Stimulated activated CD8-positive, alpha-beta memory T cell treated with anti-CD3 and anti-CD28 coated beads, Interleukin-15, amount 100 ng/mL, for 48 hours (primary cell): ENCODE data around the gene MAP6D1.
A peak's percentile ranks its signal among the peaks of the same experiment; 100 is the strongest.

ENCODE experiments used
- DNase-seq, 2 donors: peaks; one replicate each; pipeline ENCODE4 v3.0.0-alpha.2; 2020; ENCODE audit warnings: low read depth in 2 of 2

Gene MAP6D1

DNA sequence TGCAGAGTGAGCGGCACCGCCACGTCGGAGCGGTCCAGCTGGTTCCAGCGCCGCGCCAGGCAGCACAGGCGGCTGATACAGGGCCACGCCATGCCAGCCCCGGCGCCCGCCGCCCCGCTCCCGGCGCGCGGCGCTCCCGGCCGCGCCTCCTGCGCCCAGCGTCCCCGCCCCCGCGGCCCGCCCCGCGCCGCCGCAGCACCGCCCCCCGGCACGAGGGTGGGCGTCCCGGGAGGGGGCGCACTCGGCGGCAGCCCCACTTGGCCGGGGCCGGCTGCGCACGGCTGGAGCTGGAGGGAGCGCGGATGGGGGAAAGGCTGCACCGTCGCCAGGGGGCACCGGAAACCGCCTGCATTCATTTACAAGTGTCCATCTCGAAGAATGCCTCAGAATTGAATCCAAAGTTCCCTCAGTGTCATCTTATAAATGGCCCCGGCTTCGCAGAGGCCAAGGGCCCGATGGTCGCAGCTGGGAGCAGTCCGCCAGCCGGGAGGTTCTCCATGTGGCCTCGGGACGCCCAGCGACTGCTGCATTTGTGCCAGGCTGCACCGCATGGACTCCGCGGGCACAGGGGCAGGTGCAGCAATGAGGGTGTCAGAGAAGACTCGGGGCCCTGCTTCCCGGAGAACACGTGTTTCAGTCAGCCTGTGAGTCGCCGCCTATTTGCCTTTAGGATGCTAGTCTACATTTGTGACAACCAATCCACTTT lies at the start of gene MAP6D1:
Gene MAP6D1 (minus strand): TSS at position 122 of the 706 bp plus-strand sequence. CDS start 30 bp downstream, at position 92.
- DNase-seq, result peak; percentile 34 to 37

DNA sequence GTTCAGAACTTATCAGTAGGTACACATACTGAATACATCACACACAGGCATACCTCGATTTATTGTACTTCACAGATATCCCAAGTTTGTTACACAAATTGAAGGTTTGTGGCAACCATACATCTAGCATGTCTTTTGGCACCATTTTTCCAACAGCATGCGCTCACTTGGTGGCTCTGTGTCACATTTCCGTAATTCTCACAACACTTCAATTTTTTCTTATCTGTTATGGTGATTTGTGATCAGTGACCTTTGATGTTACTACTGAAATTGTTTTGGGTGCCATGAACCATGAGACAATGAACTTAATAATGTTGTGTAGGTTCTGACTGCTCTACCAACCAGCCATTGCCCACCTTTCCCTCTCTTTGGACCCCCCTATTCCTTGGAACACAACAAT lies 48.5 kb upstream of the MAP6D1 start:
- DNase-seq, result no peak

DNA sequence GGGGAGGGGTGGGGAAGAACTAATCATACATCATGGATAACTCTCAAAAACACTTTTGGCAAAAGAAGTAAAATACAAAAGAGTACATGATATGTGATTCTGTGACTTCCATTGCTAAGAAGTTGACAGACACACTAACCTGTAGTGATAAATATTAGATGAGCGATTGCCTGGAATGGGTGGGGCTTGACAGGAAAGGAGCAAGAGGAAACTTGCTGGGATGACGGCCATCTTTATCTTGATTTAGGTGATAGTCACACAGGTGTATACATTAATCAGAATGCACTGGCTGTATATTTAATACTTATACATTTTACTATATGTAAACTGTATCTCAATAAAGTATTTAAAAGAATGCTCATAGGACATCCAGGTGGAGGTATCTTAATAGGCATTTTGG lies 46.2 kb upstream of the MAP6D1 start:
- no peak for DNase-seq

DNA sequence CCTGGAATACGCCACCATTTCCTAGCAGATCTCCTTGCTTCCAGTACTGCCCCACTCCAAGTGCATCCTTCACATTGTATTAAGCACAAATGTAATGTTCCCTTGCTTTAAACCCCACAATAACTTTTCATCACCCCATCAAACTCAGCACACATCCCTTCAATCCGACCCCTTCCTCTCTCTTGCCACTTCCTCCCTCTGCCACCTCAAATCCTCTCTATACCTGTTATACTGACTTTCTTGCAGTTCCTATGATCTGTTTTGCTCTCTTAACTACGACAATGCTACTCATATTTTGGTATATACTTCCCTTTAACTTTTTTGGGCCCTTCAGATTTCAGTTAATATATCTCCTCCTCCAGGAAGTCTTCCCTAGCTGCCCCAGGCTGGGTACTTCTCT lies 45.2 kb upstream of the MAP6D1 start:
- no peak for DNase-seq

DNA sequence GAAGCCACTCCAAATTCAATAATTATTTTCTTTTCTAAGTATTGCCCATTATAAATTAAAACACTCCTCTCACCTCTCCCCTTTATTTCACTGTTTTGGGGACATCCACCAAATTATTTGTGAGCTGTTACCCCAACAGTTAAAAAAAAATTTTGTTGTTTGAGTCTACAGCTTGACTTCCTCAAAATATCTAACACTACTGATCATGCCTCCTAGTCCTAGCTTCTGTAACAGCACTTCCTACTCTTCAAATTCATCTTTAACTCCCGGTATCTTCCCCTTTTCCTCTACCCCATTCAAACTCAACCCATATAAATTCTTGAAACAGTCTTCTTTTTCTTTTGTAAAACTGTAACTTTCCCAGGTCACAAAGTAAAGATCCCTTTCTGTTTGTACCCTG lies 43.4 kb upstream of the MAP6D1 start:
- DNase-seq, result no peak

DNA sequence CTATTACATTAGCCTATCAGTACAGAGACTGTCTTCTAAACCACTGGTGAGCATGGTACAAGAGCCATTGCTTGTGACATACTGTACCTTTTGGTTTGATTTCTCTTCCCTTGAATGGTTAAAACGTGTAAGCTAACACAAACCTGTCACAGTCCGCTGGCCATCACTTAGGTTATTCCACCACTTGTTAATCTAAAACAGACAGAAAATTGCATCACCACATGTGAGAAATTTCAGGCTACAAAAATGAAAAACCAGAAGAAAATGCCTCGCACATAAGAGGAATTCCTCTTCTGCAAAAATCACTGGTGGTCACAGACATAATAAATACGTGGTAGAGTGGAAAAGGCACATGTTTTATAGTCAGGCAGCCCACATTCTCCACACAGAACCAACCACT lies 37.2 kb upstream of the MAP6D1 start:
- no peak for DNase-seq

DNA sequence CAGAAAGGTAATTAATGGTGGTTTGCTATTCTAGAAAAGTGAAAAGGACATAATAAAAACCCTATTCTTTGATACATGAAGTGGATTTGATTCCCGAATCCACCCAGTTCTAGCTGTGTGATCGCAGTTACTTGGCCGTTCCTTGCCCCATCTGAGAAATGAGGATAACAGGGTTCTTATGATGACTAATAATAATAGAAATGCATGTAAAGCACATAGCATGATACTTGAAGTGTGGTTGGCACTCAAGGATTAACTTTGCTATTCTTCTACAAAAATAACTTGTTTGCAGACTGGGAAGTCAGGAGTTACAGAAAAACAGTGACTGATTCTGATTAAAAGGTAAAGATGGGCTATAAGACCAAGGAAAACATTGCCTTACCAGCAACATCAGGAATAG lies 32.5 kb upstream of the MAP6D1 start:
- no peak for DNase-seq

DNA sequence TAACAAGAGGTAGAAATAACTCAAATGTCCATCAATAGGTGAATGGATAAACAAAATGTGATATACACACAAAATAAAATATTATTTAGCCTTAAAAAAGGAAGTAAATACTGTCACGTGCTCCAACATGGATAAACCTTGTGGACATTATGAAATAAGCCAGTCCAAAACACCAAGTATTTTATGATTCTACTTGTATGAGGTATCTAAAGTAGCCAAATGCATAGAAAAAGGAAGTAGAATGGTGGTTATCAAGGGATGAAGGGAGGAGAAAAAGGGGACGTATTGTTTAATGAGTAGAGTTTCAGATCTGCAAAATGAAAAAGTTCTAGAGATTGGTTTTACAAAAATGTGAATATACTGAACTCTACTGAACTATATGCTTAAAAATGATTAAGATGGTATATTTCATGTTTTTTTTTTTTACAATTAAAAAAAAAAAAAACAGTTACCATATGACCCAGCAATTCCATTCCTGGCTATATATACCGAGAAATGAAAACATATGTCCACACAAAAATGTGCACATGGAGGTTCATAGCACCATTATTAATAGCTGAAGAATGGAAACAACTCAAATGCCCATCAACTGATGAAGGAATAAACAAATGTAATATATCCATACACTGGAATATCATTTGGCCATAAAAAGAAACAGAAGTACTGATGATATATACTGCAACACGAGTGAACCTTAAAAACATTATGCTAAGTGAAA lies 29.1 kb upstream of the MAP6D1 start:
- DNase-seq, result no peak

DNA sequence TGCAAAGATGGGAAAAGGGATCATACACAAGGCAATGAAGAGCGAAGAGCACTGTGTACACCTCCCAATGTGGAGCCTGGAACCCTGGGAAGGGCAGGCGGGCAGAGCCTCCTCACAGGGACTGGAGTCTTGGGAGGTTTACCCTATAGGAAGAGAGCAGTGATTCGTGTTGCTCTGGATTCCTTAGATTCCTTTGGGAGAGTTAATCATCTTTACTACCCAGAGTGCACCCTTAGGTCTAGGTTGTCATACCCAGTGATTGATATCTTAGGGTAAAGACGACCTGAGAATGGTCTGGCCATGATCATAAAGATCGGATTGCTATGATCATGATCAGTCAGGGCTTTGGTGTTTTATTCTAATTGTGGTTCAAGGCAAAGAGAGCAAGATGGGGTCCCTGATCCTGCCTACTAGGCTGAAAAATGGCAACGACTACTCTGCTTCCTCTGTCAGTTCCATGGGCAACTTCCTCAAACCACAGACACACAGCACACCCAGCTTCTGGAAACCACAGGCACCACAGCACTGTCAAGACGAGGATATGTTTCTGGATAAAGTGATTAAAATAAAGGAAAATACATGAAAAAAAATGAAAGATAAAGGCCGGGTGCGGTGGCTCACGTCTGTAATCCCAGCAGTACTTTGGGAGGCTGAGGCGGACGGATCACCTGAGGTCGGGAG lies 20.4 kb upstream of the MAP6D1 start:
- DNase-seq, result no peak

DNA sequence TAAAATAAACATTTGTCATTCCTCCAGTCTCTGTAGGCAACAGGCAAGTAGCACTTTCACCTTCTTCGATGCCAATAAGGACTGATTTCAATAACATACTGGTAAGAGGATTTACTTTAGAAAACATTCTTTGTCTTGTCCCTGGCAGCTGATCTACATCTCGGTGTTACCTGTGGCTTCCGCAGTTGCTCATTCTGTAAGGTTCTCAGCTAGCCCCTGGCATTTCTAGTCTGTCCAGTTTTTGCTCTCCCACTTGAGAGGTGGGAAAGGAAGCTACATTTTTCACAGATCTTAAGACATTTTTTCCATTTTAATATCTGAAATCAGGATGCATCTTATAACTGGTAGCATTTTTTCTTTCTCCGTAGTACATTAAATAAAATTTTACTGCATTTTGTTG lies 19.7 kb upstream of the MAP6D1 start:
- DNase-seq, result no peak

DNA sequence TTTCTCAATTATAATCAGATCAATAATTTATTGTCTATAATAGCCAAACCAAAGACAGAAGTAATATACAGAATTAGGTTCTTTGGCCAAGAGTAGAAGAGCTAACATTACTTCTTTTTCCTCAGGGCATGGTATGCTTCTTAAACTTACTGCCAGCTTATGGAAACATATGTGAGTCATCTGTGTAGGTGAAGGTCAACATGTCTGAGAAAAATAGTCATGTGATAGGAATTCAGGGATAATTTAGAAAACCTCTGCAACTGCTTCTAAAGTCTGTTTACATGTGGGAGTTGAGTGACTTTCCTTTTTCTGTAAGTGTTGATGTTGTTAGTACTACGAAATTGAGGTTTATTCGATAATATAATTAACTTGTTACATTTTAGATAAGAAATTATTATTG lies 19.2 kb upstream of the MAP6D1 start:
- DNase-seq, result no peak

DNA sequence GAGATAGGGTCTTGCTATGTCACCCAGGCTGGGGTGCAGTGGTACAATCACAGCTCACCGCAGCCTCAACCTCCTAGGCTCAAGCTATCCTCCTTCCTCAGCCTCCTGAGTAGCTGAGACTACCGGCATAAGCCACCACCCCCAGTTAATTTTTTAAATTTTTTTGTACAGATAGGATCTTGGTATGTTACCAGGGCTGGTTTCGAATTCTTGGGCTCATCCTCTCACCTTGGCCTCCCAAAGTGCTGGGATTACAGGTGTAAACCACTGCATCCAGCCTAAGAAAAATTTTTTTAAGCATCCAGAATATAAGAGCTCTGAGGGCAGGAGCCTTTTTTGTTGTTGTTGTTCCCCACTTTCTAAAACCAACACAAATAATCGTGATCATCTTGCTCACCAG lies 14.4 kb upstream of the MAP6D1 start:
- no peak for DNase-seq

DNA sequence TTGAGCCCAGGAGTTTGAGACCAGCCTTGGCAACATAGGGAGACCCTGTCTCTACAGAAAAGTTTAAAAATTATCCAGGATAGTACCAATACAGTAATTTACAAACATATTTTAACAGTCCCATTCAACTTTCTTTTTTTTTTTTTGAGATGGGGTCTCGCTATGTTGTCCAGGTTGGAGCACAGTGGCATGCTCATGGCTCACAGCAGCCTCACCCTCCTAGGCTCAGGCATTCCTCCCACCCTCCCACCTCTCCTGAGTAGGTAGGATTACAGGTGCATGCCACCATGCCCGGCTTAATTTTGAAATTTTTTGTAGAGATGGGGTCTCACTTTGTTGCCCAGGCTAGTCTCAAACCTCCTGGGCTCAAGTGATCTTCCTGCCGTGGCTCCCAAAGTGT lies 12.5 kb upstream of the MAP6D1 start:
- no peak for DNase-seq

DNA sequence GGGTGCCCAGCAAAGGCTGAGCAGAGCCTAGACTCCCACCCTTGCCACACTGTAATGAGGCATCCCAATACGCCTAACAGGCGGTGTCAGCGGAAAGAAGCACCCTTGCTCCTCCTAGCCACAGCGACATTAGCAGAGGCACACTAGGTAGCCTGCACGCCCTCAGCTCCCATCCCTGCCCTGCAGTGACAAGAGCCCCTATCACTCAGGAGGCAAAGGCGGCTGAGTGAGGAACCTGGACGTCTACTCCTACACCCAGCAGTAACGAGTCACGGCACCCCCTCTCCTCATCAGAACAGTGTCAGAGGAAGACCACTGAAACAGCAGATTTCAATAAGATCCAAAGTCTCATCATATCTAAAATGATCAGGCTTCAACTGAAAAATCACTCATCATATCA lies 12.0 kb upstream of the MAP6D1 start:
- peak in 1 of 2 donors; percentile 2 for DNase-seq

DNA sequence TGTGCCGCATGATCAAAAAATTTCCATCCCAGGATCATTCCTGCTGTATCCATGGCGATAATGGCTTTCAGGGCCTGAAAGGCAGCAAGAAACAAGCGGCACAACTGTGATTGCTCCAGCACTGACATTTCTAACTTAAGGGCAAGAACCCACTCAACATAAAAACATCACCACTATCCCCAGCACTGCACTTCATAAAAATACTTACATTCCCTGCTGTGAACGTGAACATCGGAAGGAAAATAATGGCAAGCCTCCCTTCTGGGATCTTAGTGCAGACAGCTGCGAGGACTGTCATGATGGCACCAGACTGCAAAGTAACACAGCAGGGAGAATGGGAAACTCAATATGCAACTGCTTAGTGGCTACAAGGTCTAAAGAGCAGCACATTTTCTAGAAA lies 8.1 kb upstream of the MAP6D1 start:
- no peak for DNase-seq

DNA sequence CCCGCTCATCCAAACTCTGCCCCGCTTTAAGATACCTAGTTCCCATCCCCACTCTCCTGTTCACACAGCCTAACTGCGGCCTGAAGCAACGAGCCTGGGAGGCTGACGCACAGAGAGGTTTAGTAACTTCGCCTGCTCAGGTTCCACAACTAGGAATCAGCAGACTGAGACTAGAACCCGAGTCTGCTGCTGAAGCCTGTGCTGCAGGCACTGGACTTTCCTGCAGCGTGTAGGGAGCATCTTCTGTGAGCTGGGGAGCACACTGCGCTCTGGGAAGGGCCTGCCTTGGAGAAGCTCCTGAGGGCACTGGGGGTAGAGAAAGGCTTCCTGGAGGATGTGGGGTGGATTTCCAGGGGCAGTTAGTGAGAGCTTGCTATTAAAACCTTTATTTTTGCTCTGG lies 4.8 kb upstream of the MAP6D1 start:
- no peak for DNase-seq

DNA sequence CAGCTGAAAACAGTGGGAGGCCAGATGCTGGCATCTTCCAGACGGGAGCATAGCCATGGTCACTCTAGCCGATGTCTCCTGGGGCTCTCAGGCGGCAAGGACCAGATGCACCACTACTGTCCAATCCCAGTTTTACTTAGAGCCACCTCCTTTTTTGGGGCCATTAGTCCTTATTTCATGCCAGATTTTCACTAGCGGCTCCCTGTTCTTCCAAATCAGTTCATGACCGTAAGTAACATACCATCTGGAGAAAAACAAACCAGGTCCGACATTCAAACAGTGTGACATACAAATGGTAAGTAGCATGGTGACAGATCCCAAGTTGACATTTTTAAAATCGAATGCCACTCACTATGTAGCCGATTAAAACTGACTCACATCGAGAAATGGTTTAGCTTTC lies 4.1 kb upstream of the MAP6D1 start:
- no peak for DNase-seq

DNA sequence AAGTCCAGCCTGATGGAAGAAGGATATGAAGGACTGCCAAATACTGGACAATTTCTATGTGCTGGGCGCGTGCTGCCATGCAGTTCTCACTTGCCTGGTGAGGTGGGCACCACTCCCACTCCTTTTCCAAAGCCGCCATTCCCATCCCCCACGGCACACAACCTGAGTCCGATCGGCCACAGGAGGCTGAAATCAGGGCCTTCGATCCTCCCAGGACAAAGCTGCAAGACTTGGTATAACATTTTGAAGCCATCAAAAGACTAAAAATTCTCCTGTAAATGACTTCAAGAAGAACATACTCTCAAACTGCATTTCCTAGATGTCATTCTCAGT lies 3.1 kb upstream of the MAP6D1 start:
- DNase-seq, result no peak

DNA sequence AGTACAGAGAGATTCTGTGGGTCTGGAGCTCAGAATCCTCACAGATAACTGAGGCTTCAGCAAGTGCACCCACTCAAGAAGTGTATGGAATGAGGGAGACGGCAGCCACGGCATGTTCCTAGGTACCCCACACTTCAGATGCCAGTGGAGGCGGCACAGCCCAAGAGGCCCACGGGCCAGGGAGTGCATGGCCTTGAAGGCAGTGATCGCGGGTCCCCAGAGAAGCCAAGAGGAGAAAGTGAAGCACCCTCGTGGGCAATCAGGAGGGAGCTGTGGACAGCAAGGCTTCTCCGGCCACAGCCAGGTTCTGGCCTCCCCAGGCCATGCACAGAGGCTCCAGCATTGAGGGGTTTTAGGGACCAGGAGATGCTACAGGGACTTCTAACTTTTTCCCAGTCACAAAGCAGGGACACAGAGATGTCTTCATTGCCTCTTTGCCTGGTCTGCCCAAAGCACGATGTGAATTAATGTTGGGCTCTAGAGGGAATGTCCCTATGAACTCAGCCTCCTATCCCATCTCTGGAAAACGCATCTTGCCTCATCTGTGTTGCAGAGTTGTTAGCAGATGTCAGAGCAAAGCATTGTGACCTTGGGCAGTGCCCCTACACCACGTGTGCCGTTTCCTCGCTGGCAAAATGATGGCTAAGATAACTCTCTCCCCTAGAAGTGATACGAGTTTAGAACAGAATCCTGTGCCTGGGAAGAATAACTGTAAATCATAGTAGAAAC lies 2.6 kb upstream of the MAP6D1 start:
- DNase-seq, result no peak

DNA sequence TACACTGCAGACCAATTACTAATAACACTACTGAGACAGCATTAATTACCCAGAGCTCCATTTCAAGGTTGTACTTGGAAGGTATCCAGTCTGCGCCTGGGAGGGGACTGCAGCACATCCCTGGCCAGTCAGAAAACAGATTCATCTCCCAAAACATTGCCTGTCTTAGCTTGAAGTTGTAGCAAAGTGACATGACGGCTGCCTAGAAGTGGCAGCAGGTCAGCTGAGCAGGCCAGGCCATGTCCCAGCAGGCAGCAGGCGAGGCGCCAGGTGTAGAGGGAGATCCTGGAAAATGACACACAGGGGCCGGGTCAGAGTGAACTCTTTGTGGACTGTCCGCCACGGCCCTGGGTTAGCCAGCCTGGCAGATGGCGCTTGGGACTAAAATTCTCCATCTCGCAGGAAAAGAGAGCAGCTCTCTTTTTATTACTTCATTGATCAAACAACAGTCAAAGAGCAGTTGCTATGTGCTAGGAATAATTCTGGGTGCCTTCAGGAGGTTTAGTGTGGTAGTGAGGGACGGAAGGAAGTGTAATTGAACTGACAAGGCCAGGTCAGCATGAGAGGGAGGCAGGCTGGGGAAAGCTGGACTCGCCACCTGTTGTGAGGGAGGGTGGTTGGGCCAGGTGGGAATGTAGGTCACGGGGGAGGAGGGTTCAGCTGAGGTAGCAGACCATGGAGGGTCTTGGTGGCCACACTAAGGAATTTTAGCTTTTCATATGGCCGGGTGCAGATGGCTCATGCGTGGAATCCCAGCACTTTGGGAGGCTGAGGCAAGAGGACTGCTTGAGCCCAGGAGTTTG lies 1.3 kb upstream of the MAP6D1 start:
- DNase-seq, result no peak

DNA sequence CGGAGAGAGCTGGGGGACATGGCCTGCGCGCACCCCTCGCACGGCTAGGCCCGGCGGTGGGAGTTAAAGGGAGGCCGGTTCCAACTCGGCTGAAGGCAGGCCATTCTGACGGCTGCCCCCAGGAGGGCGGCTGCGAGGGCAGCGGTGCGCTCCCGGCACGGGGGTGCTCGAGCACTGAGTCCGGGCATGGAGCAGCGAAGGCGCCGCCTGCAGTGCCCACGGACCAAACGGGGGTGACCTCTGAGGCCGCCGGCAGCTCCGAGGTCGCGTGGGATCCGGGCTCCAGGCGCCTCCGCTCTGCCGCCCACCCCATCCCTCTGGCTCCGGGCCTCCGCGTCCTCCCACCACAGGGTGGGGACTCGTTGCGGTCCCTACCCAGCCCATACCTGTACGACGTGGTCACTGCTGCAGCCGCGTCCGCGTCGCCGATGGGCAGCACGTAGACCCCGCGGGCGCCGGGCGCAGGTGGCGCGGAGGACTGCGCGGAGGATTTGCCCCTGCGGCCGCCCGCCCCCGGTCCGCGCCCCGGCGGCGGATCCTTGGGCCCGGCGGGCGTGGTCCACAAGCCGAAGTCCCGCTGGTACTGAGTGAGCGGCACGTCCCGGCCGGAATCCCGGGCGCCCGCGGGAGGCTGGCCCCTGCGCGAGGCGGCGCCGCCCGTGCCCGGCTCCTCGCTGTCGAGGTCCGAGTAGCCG lies 469 bp downstream of the MAP6D1 start:
- DNase-seq, result peak in 1 of 2 donors; percentile 1
